Dermis microvascular lymphatic vessel endothelial cell (primary cell): ENCODE results near the gene FERD3L. TPM values are rescaled to one million over a fixed set of nuclear protein-coding genes. Genes with fewer than 3 reads are reported as not detected.

Source experiments
- DNase-seq, 2 donors: peaks; one replicate each; pipeline versions ENCODE4 v3.0.0 to v3.0.0-alpha.2; 2010; ENCODE audit warnings: low read depth in 2 of 2
- total RNA-seq: library from RNA; depleted of rRNA; stranded (reverse); fragments of >200 nt; gene quantifications from 2 replicates; pipeline ENCODE4 v1.2.1, GENCODE V29; 2014

The FERD3L gene
- total RNA-seq, 1 donor from 2014 or later = not detected

DNA sequence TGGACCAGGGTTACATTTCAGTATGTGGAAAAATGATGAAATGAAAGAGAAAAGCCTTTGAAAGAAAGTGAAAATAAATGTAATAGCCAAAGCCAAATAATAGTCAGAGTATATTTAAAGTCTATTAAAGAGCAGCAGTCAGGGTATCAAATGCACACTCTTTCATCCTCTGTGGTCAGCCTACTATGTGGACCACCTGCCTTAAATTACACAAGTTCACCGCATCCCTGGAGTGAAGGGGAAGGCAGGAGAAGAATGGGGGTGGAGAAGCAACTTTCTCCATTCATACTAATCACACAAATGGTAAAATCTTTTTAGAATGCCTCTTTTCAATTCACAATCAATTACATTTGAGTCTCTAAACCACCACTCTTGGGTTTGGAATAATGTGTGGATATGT, 43.7 kb downstream of the FERD3L start:
- no peak for DNase-seq

DNA sequence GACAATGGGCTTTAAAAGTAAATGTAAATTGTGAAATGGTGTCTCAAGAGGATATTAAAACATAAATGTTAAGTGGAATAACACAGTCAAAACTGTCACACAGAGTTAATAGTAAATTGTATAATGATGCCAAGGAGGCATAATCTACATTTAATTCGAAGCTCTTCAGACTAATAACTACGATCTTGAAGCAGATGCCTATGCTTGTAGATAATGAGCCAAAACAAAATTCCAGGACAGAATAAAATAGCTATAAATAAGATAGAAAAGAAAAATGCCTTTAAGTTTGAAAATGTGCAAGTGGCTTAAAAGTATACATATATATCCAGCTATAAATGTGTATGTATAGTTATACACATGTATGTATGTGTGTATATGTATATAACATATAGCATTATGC, 45.3 kb downstream of the FERD3L start:
- no peak for DNase-seq

DNA sequence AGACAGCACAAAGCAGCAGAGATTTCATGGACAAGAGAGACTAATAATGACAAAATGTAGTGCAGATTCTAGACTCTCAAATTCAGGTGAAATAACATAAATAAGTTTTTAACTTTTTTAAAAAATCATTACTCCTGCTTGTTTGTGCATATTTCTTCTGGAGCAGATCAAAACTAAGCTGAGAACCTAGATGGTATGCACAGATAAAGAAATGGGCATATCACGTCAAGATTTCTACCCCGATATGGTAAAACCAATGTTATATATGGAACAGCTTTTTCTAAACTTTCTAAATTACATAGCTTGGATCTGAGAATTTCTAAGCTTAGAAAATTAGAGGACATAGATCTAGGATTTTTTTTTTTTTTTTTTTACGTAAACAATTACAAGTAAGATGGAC, 46.0 kb downstream of the FERD3L start:
- no peak for DNase-seq

DNA sequence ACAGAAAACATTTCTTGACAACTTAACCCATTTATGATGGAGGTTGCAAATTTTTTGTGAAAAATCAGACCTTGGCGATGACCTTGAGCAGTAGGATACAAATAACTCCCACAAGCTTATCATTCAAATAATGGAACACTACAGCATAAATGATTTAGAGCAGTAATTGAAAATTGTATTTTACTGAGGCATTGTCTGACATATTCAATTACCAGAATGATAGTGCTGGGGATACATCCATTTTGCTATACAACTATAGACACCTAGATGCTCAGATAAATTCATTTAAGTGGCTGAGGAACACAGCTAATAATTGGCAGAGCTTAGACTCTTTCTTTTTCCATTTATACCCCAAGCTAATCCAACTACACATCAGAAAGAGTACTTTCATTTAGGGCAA, 46.7 kb downstream of the FERD3L start:
- no peak for DNase-seq

DNA sequence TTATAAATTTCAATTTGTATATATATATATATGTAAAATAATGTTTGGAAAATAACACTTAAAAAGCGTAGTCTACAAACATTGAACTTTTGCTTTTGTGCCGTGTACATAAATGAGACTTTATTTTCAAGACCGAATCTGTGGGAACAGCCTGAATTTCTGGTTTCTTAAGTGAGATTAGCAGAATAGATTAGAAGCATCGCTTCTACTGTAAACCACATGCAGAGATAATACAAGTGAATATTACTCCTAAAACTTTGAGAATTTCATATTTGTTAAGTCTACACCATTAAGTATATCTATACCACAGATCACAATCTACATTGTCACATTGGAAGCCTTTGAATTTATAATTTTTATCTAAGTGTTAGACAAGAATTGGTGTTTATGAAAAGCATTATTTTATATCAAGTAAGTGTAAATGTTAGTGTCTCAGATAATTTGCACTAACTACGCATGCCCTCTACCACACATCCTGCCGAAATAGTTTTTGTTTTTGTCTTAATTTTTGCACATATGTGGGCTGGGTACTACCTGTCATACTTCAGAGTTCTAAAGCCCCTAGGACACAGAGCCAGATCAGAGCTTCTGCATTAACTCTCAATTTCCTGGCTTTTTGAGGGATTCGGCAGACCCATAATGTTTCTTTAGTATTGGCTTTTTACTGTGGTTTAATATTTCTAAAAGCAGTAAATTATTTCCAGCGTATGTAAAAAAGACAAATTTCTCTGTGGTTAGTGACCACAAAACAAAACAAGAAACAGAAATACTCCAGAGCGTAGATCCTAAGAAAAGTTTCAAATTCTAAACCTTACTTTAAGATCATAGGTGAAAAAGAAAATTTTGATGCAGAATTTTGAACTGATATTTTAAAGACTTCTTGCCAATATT, 47.8 kb downstream of the FERD3L start:
- no peak for DNase-seq

DNA sequence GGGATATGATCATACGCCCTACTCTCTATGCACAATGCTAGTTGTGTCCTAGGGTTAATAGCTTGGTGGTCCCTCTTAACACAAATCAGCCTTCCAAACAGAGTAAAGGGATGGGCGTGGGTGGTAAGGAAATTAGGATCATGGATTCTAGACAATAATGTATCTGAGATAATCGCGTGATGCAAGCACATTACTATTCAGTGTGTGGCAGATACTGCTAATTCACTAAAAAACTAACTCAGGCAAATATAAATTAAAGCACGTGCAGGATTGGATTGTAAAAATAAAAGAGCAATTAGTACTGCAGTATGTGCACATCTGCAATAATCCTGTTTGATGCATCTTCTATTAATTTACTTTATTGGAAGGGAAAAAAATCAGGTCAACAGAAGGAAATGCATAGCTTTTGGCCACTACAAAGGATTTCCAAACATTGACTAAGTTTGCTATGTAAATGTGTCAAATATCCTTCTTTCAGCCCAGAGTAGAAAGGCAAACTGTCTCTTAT, 49.8 kb downstream of the FERD3L start:
- DNase-seq = no peak

Other genes starting within 250 kb of the FERD3L start
- not detected in 2 replicates for gene TWIST1, start 27.8 kb downstream of the FERD3L start, total RNA-seq